SK-N-MC (cell line): ENCODE measurements around the gene PFN3.

ENCODE experiments used
- DNase-seq: peaks from one replicate; pipeline ENCODE4 v3.0.0-alpha.2; 2011; ENCODE audit warnings: low read depth, low spot score
- H3K27ac ChIP-seq: fragments of 200-600 bp; sonication (generic); 2 replicates; pipeline ENCODE4 v1.5.1; 2016; ENCODE audit warnings: mixed run types
- H3K36me3 ChIP-seq: fragments of 200-600 bp; sonication (generic); 2 replicates; pipeline ENCODE4 v1.6.1; 2017; ENCODE audit warnings: antibody characterized with exemption, low read length, mixed read lengths; ENCODE audit not compliant: insufficient read depth
- H3K4me3 ChIP-seq: fragments of 200-600 bp; sonication (generic); 2 replicates; pipeline ENCODE4 v1.5.1; 2016
- H3K9ac ChIP-seq: fragments of 200-600 bp; sonication (generic); 2 replicates; pipeline ENCODE4 v1.8.0; 2017; ENCODE audit warnings: mixed run types, mixed read lengths; ENCODE audit not compliant: insufficient read length
- H3K9me3 ChIP-seq: fragments of 200-600 bp; sonication (generic); 2 replicates; pipeline ENCODE4 v1.6.1; 2017; ENCODE audit warnings: low read depth, mild to moderate bottlenecking, antibody characterized with exemption, low read length, moderate library complexity, mixed read lengths
- EZH2 ChIP-seq: fragments of 200-600 bp; sonication (generic); IDR thresholded peaks from one replicate; pipeline ENCODE4 v1.6.1; 2017; ENCODE audit warnings: antibody characterized with exemption
- FOXP2 ChIP-seq: optimal IDR thresholded peaks from 2 replicates; pipeline ENCODE3; 2011; ENCODE audit warnings: mild to moderate bottlenecking, moderate library complexity; ENCODE audit not compliant: insufficient read depth; ENCODE audit errors: extremely low read length, control extremely low read depth
- POLR2AphosphoS5 ChIP-seq: IDR thresholded peaks from 2 replicates; pipeline ENCODE4 v1.6.1; 2012; ENCODE audit warnings: mild to moderate bottlenecking, low read depth, low read length, borderline replicate concordance

Gene PFN3

GRCh38 chr5:177445052-177445916, 44.8 kb upstream of the PFN3 start:
- no peaks in the 10 kb centered on the region for H3K9me3 ChIP-seq
- no peak overlapping the region for H3K9ac ChIP-seq
- DNase-seq = no peak
- TF ChIP-seq FOXP2 (no peak), EZH2 (no peak), POLR2AphosphoS5 (no peak)
- H3K27ac ChIP-seq = no peak overlapping the region
- H3K36me3 ChIP-seq = no peaks in the 10 kb centered on the region
- H3K4me3 ChIP-seq = peak overlapping the region; percentile 88

- Histone ChIP-seq H3K36me3 (no peaks in the 10 kb centered on the region), H3K27ac (no peak overlapping the region), H3K9me3 (no peaks in the 10 kb centered on the region), H3K9ac (no peak overlapping the region), H3K4me3 (no peak overlapping the region)
- no peak for DNase-seq
- TF ChIP-seq FOXP2 (no peak), POLR2AphosphoS5 (no peak; the same call in none of the 2 replicates), EZH2 (no peak)
Observed at GRCh38 chr5:177444106-177445051, 43.9 kb upstream of the PFN3 start.

GRCh38 chr5:177443144-177443983, 42.9 kb upstream of the PFN3 start:
- Histone ChIP-seq H3K9ac (no peak overlapping the region), H3K27ac (no peak overlapping the region), H3K9me3 (no peaks in the 10 kb centered on the region), H3K4me3 (no peak overlapping the region), H3K36me3 (no peaks in the 10 kb centered on the region)
- DNase-seq = no peak
- TF ChIP-seq EZH2 = no peak
- no peak for TF ChIP-seq FOXP2

GRCh38 chr5:177442066-177442826, 41.8 kb upstream of the PFN3 start:
- no peak for DNase-seq
- no peak overlapping the region for H3K27ac ChIP-seq
- H3K9ac ChIP-seq = no peak overlapping the region
- TF ChIP-seq FOXP2 (no peak), POLR2AphosphoS5 (no peak)
- no peaks in the 10 kb centered on the region for H3K36me3 ChIP-seq
- no peaks in the 10 kb centered on the region for H3K9me3 ChIP-seq
- H3K4me3 ChIP-seq = no peak overlapping the region

- no peak for DNase-seq
- H3K9ac ChIP-seq = no peak overlapping the region
- H3K4me3 ChIP-seq = no peak overlapping the region
- no peaks in the 10 kb centered on the region for H3K36me3 ChIP-seq
- no peaks in the 10 kb centered on the region for H3K9me3 ChIP-seq
- TF ChIP-seq EZH2 = no peak
- no peak overlapping the region for H3K27ac ChIP-seq
Observed at GRCh38 chr5:177440990-177441780, 40.7 kb upstream of the PFN3 start.

- Histone ChIP-seq H3K4me3 (no peak overlapping the region), H3K9ac (no peak overlapping the region), H3K9me3 (no peaks in the 10 kb centered on the region), H3K36me3 (no peaks in the 10 kb centered on the region; the same call in 1 of the 2 replicates), H3K27ac (no peak overlapping the region)
- no peak for DNase-seq
- TF ChIP-seq EZH2 (no peak), FOXP2 (no peak), POLR2AphosphoS5 (no peak)
Observed at GRCh38 chr5:177440211-177440989, 39.9 kb upstream of the PFN3 start.
